Measurements from ENCODE around the gene TEX35.

TEX35 gene

GRCh38 chr1:178496410-178497135, 16.3 kb upstream of the TEX35 start, which contains the start of gene CLEC20A:
Gene CLEC20A, minus strand, starts transcription at chr1:178496964. Its CDS starts 25 bp downstream, at chr1:178496939.
- POLR2A ChIA-PET (ENCODE audit: low non-redundant PET), result no interaction called here
- TF ChIP-seq CTCF (conservative IDR thresholded peaks at IDR 0.05; ENCODE audit: low read depth), result no peak
- H3K27ac ChIP-seq, result no peak within 1 kb of the TSS

GRCh38 chr1:178497903-178498478, 14.9 kb upstream of the TEX35 start:
- CTCF ChIA-PET, result interaction anchor here (0.5 to 0.6 kb wide), 2 partner anchors 60 to 1600 kb away, joined by 3 read pairs; no protein-coding TSS in a partner anchor
- POLR2A ChIA-PET (ENCODE audit: low non-redundant PET), result no interaction called here
- H3K27ac ChIP-seq, result no peak overlapping the region
- DNase-seq (ENCODE audit: low spot score), result no peak
- TF ChIP-seq CTCF (conservative IDR thresholded peaks at IDR 0.05; ENCODE audit: low read depth), result no peak

More at GRCh38 chr1:178496410-178497135, 16.3 kb upstream of the TEX35 start, which contains the start of gene CLEC20A:
- CTCF ChIA-PET, result interaction anchor here (0.6 kb wide), 1 partner anchor 25 kb away, joined by 3 read pairs; no protein-coding TSS in a partner anchor
- DNase-seq (ENCODE audit: low spot score), result no peak

GRCh38 chr1:178498896-178499675, 13.8 kb upstream of the TEX35 start:
- CTCF ChIA-PET, result interaction anchor here (0.6 to 1.5 kb wide), 3 partner anchors 9 to 609 kb away, joined by 3 to 4 read pairs (median 3); no protein-coding TSS in a partner anchor
- DNase-seq (ENCODE audit: low spot score), result no peak
- TF ChIP-seq CTCF (conservative IDR thresholded peaks at IDR 0.05; ENCODE audit: low read depth), result no peak
- no peak overlapping the region for H3K27ac ChIP-seq
- POLR2A ChIA-PET (ENCODE audit: low non-redundant PET), result no interaction called here

GRCh38 chr1:178500091-178500770, 12.7 kb upstream of the TEX35 start:
- TF ChIP-seq CTCF (conservative IDR thresholded peaks at IDR 0.05; ENCODE audit: low read depth), result no peak
- POLR2A ChIA-PET (ENCODE audit: low non-redundant PET), result no interaction called here
- DNase-seq (ENCODE audit: low spot score), result no peak
- no peak overlapping the region for H3K27ac ChIP-seq
- CTCF ChIA-PET, result interaction anchor here (0.9 to 1.5 kb wide), 6 partner anchors 17 to 196 kb away, joined by 3 to 9 read pairs (median 4); no protein-coding TSS in a partner anchor

- ChIA-PET CTCF (interaction anchor here (0.6 to 1.5 kb wide), 14 partner anchors 14 to 514 kb away, joined by 3 to 9 read pairs (median 3); no protein-coding TSS in a partner anchor), POLR2A (ENCODE audit: low non-redundant PET) (no interaction called here)
- DNase-seq (ENCODE audit: low spot score), result no peak
- no peak overlapping the region for H3K27ac ChIP-seq
- no peak for TF ChIP-seq CTCF (conservative IDR thresholded peaks at IDR 0.05; ENCODE audit: low read depth)
These were observed 11.9 kb upstream of the TEX35 start for GRCh38 chr1:178500936-178501554.

All from RWPE1 (cell line).